DOHH2 (cell line): ENCODE results near the gene TACR1.

Experiments
- H3F3A ChIP-seq: fragments of 200-600 bp; sonication (generic), shearing (Covaris generic); 2 replicates; pipeline ENCODE4 v1.6.0; 2016; ENCODE audit warnings: antibody characterized with exemption, mild to moderate bottlenecking; ENCODE audit not compliant: control insufficient read depth, insufficient read depth
- H3K27ac ChIP-seq: fragments of 200-600 bp; sonication (generic); 2 replicates; pipeline ENCODE4 v1.5.1; 2014; ENCODE audit warnings: low read depth, mild to moderate bottlenecking, low read length, moderate library complexity
- H3K27me3 ChIP-seq: fragments of 200-600 bp; sonication (generic); 2 replicates; pipeline ENCODE4 v1.6.1; 2014; ENCODE audit warnings: mild to moderate bottlenecking, low read length, mixed read lengths; ENCODE audit not compliant: control insufficient read depth
- H3K36me3 ChIP-seq: fragments of 200-600 bp; sonication (generic); 2 replicates; pipeline ENCODE4 v1.6.1; 2014; ENCODE audit warnings: mild to moderate bottlenecking, low read length, moderate library complexity, mixed read lengths; ENCODE audit not compliant: control insufficient read depth
- H3K4me1 ChIP-seq: fragments of 200-600 bp; sonication (generic); 2 replicates; pipeline ENCODE4 v1.6.1; 2014; ENCODE audit warnings: mild to moderate bottlenecking, low read length, mixed read lengths; ENCODE audit not compliant: control insufficient read depth
- H3K4me2 ChIP-seq: fragments of 200-600 bp; sonication (generic); 2 replicates; pipeline ENCODE4 v1.6.0; 2014; ENCODE audit warnings: mild to moderate bottlenecking, low read length, moderate library complexity
- H3K4me3 ChIP-seq: fragments of 200-600 bp; sonication (generic); 2 replicates; pipeline ENCODE4 v1.5.1; 2014; ENCODE audit warnings: mild to moderate bottlenecking, low read length, mixed read lengths
- H3K79me2 ChIP-seq: fragments of 200-600 bp; sonication (generic); 2 replicates; pipeline ENCODE4 v1.6.1; 2014; ENCODE audit warnings: mild to moderate bottlenecking, low read length, mixed read lengths; ENCODE audit not compliant: control insufficient read depth
- H3K9me2 ChIP-seq: fragments of 200-600 bp; sonication (generic); replicated peaks from 2 replicates; pipeline ENCODE4 v1.6.1; 2014; ENCODE audit warnings: mild to moderate bottlenecking, low read length, mixed read lengths; ENCODE audit not compliant: control insufficient read depth
- H3K9me3 ChIP-seq: fragments of 200-600 bp; sonication (generic); 2 replicates; pipeline ENCODE4 v1.6.1; 2014; ENCODE audit warnings: antibody characterized with exemption, low read length, mixed read lengths; ENCODE audit not compliant: control insufficient read depth, insufficient read depth
- H4K20me1 ChIP-seq: fragments of 200-600 bp; sonication (generic); 2 replicates; pipeline ENCODE4 v1.6.0; 2014; ENCODE audit warnings: low read depth, mild to moderate bottlenecking, antibody characterized with exemption, low read length, moderate library complexity; ENCODE audit not compliant: control insufficient read depth, insufficient read depth
- CTCF ChIP-seq: fragments of 200-600 bp; sonication (generic); IDR thresholded peaks from one replicate; pipeline ENCODE4 v1.5.1; 2014; ENCODE audit warnings: antibody characterized with exemption, mild to moderate bottlenecking, low read depth, low read length; ENCODE audit not compliant: poor library complexity, severe bottlenecking
- EZH2phosphoT487 ChIP-seq: fragments of 200-600 bp; sonication (generic); IDR thresholded peaks from 2 replicates; pipeline ENCODE4 v1.6.1; 2017; ENCODE audit warnings: borderline replicate concordance, mild to moderate bottlenecking, antibody characterized with exemption, low read length, moderate library complexity, mixed read lengths

TACR1 gene

GRCh38 chr2:75088791-75089190, 110.5 kb downstream of the TACR1 start:
- Histone ChIP-seq H3K4me2 (no peak overlapping the region), H3K4me1 (no peaks in the 10 kb centered on the region), H3K27me3 (no peaks in the 10 kb centered on the region; the same call in 1 of the 2 replicates), H3K9me3 (no peaks in the 10 kb centered on the region), H3K36me3 (no peaks in the 10 kb centered on the region), H3K79me2 (no peaks in the 10 kb centered on the region), H3K4me3 (no peak overlapping the region), H3K9me2 (no peaks in the 10 kb centered on the region), H4K20me1 (no peaks in the 10 kb centered on the region), H3K27ac (no peak overlapping the region), H3F3A (no peaks in the 10 kb centered on the region)
- TF ChIP-seq CTCF (no peak), EZH2phosphoT487 (no peak)

- no peak overlapping the region for H3K27ac ChIP-seq
- H3K4me2 ChIP-seq: no peak overlapping the region
- no peaks in the 10 kb centered on the region for H3K9me3 ChIP-seq
- TF ChIP-seq CTCF: no peak
- TF ChIP-seq EZH2phosphoT487: no peak
- H4K20me1 ChIP-seq: no peaks in the 10 kb centered on the region
- H3K4me1 ChIP-seq: no peaks in the 10 kb centered on the region
- H3K36me3 ChIP-seq: no peaks in the 10 kb centered on the region
- no peak overlapping the region for H3K4me3 ChIP-seq
- no peaks in the 10 kb centered on the region for H3F3A ChIP-seq
- no peaks in the 10 kb centered on the region for H3K79me2 ChIP-seq
- no peaks in the 10 kb centered on the region for H3K9me2 ChIP-seq
- H3K27me3 ChIP-seq: no peaks in the 10 kb centered on the region
Observed at GRCh38 chr2:75087736-75088135, 111.6 kb downstream of the TACR1 start.

- H3K36me3 ChIP-seq: no peaks in the 10 kb centered on the region
- no peak for TF ChIP-seq CTCF
- TF ChIP-seq EZH2phosphoT487: no peak
- no peaks in the 10 kb centered on the region for H3K4me1 ChIP-seq
- no peaks in the 10 kb centered on the region for H3K79me2 ChIP-seq
- H3K9me2 ChIP-seq: no peaks in the 10 kb centered on the region
- no peak overlapping the region for H3K27ac ChIP-seq
- H3K4me2 ChIP-seq: no peak overlapping the region
- H3K9me3 ChIP-seq: no peaks in the 10 kb centered on the region
- no peak overlapping the region for H3K4me3 ChIP-seq
- H4K20me1 ChIP-seq: no peaks in the 10 kb centered on the region
- no peaks in the 10 kb centered on the region for H3F3A ChIP-seq
- H3K27me3 ChIP-seq: peaks cover 15% of the 10 kb centered on the region
Observed at GRCh38 chr2:75079575-75079974, 119.7 kb downstream of the TACR1 start.

GRCh38 chr2:75077909-75078308, 121.4 kb downstream of the TACR1 start:
- peaks cover 19% of the 10 kb centered on the region for H3K27me3 ChIP-seq
- no peak overlapping the region for H3K4me3 ChIP-seq
- no peaks in the 10 kb centered on the region for H4K20me1 ChIP-seq
- no peak overlapping the region for H3K4me2 ChIP-seq
- no peaks in the 10 kb centered on the region for H3F3A ChIP-seq
- H3K27ac ChIP-seq: no peak overlapping the region
- no peaks in the 10 kb centered on the region for H3K79me2 ChIP-seq
- no peaks in the 10 kb centered on the region for H3K9me2 ChIP-seq
- H3K36me3 ChIP-seq: no peaks in the 10 kb centered on the region
- H3K4me1 ChIP-seq: no peaks in the 10 kb centered on the region
- H3K9me3 ChIP-seq: no peaks in the 10 kb centered on the region
- TF ChIP-seq CTCF: no peak
- TF ChIP-seq EZH2phosphoT487: no peak
